Activated CD4-positive, alpha-beta T cell treated with anti-CD3 and anti-CD28 coated beads, Interleukin-2, amount 50 U/mL, for 4 hours (primary cell): ENCODE measurements around the gene CSGALNACT2.

ENCODE experiments used
- DNase-seq, 2 experiments: peaks; one replicate each; pipeline ENCODE4 v3.0.0-alpha.2; 2020

Gene CSGALNACT2

GRCh38 chr10:43112608-43112961, 25.7 kb upstream of the CSGALNACT2 start:
- no peak for DNase-seq

- DNase-seq, result no peak
Measured at GRCh38 chr10:43113201-43114087, 24.8 kb upstream of the CSGALNACT2 start.

GRCh38 chr10:43114088-43114742, 24.0 kb upstream of the CSGALNACT2 start:
- no peak for DNase-seq

- DNase-seq, result no peak
Measured at GRCh38 chr10:43114743-43115611, 23.3 kb upstream of the CSGALNACT2 start.

GRCh38 chr10:43115881-43116595, 22.2 kb upstream of the CSGALNACT2 start:
- no peak for DNase-seq

GRCh38 chr10:43116596-43116995, 21.6 kb upstream of the CSGALNACT2 start:
- no peak for DNase-seq

- no peak for DNase-seq
Measured at GRCh38 chr10:43117031-43117776, 21.0 kb upstream of the CSGALNACT2 start.

GRCh38 chr10:43117777-43118583, 20.3 kb upstream of the CSGALNACT2 start:
- no peak for DNase-seq

- DNase-seq, result no peak
Measured at GRCh38 chr10:43118631-43119415, 19.4 kb upstream of the CSGALNACT2 start.

GRCh38 chr10:43119416-43120115, 18.7 kb upstream of the CSGALNACT2 start:
- DNase-seq, result no peak

GRCh38 chr10:43120116-43120928, 17.9 kb upstream of the CSGALNACT2 start:
- no peak for DNase-seq

- DNase-seq, result no peak
Measured at GRCh38 chr10:43120929-43121314, 17.3 kb upstream of the CSGALNACT2 start.

GRCh38 chr10:43121444-43121843, 16.8 kb upstream of the CSGALNACT2 start:
- DNase-seq, result no peak

- DNase-seq, result no peak
Measured at GRCh38 chr10:43122096-43122495, 16.1 kb upstream of the CSGALNACT2 start.

GRCh38 chr10:43122826-43123225, 15.4 kb upstream of the CSGALNACT2 start:
- DNase-seq, result no peak

GRCh38 chr10:43123361-43124093, 14.7 kb upstream of the CSGALNACT2 start:
- DNase-seq, result no peak

- no peak for DNase-seq
Measured at GRCh38 chr10:43124094-43124521, 14.1 kb upstream of the CSGALNACT2 start.
